ENCODE results near the gene TRMT2B. TPM values are rescaled to one million over a fixed set of nuclear protein-coding genes. Genes with fewer than 3 reads are reported as not detected.

The TRMT2B gene
- total RNA-seq, 1 donor, result 13.4 TPM

GRCh38 chrX:100969408-100969807 is 82.5 kb downstream of the TRMT2B start, which contains the start of gene ARL13A:
TSS of gene ARL13A (plus strand) at chrX:100969708. CDS start at chrX:100973690, 3,982 bp downstream.
- no peak for DNase-seq (ENCODE audit: low read depth)
- no peak within 1 kb of the TSS for H3K4me3 ChIP-seq (ENCODE audit: low read depth, low read length)
- no peak for TF ChIP-seq CTCF (IDR thresholded peaks at IDR 0.05; ENCODE audit: insufficient read depth, low read depth, low read length)

- DNase-seq (ENCODE audit: low read depth), result no peak
- no peak for TF ChIP-seq CTCF (IDR thresholded peaks at IDR 0.05; ENCODE audit: insufficient read depth, low read depth, low read length)
- no peak overlapping the region for H3K4me3 ChIP-seq (ENCODE audit: low read depth, low read length)
Observed at GRCh38 chrX:100964362-100964761, 87.5 kb downstream of the TRMT2B start.

GRCh38 chrX:100962811-100963210 is 89.1 kb downstream of the TRMT2B start:
- H3K4me3 ChIP-seq (ENCODE audit: low read depth, low read length), result no peak overlapping the region
- no peak for TF ChIP-seq CTCF (IDR thresholded peaks at IDR 0.05; ENCODE audit: insufficient read depth, low read depth, low read length)
- no peak for DNase-seq (ENCODE audit: low read depth)

Other genes with a start within 250 kb of the TRMT2B start
- gene CSTF2, start 231.7 kb downstream of the TRMT2B start, total RNA-seq, result 14.5 and 16.0 TPM in 2 replicates
- gene NOX1, start 177.8 kb downstream of the TRMT2B start, total RNA-seq, result under 0.01 TPM in 1 of 2 replicates, not detected in the other
- gene XKRX, start 123.2 kb downstream of the TRMT2B start, total RNA-seq, result under 0.01 TPM in 1 of 2 replicates, not detected in the other
- not detected in 2 replicates for gene ARL13A, start 82.4 kb downstream of the TRMT2B start, total RNA-seq
- gene TMEM35A, start 26.8 kb upstream of the TRMT2B start, total RNA-seq, result 0.86 and 1.9 TPM in 2 replicates
- gene CENPI, start 46.1 kb upstream of the TRMT2B start, total RNA-seq, result 11.3 and 20.3 TPM in 2 replicates
- 0.97 and 2.6 TPM in 2 replicates for gene DRP2, start 167.7 kb upstream of the TRMT2B start, total RNA-seq
- gene TAF7L, start 239.2 kb upstream of the TRMT2B start, total RNA-seq, result 0.32 and 1.3 TPM in 2 replicates

All from fibroblast of villous mesenchyme (primary cell).